ENCODE results near the gene ATP6V0A4.

ATP6V0A4 gene

GRCh38 chr7:138773817-138774216, 24.2 kb downstream of the ATP6V0A4 start:
- Histone ChIP-seq H3K9ac (ENCODE audit: low read length in 2 of 2) (no peak overlapping the region), H3K9me3 (ENCODE audit: control insufficient read depth in 2 of 2, low read length in 2 of 2) (no peaks in the 10 kb centered on the region), H3K27me3 (ENCODE audit: control insufficient read depth in 1 of 2, insufficient read depth in 2 of 2, low read length in 2 of 2) (peaks cover 0 to 3% of the 10 kb centered on the region in 2 donors), H3K27ac (ENCODE audit: low read length) (no peak overlapping the region), H3K4me1 (ENCODE audit: control insufficient read depth, insufficient read depth, low read length) (no peaks in the 10 kb centered on the region), H3K4me3 (ENCODE audit: low read length in 2 of 2) (no peak overlapping the region), H3K36me3 (ENCODE audit: control insufficient read depth in 2 of 2, insufficient read depth in 2 of 2, low read length in 2 of 2) (no peaks in the 10 kb centered on the region)

- Histone ChIP-seq H3K27ac (ENCODE audit: low read length) (no peak overlapping the region), H3K9ac (ENCODE audit: low read length in 2 of 2) (no peak overlapping the region), H3K27me3 (ENCODE audit: control insufficient read depth in 1 of 2, insufficient read depth in 2 of 2, low read length in 2 of 2) (peaks cover 0 to 3% of the 10 kb centered on the region in 2 donors), H3K9me3 (ENCODE audit: control insufficient read depth in 2 of 2, low read length in 2 of 2) (no peaks in the 10 kb centered on the region), H3K4me1 (ENCODE audit: control insufficient read depth, insufficient read depth, low read length) (no peaks in the 10 kb centered on the region), H3K4me3 (ENCODE audit: low read length in 2 of 2) (no peak overlapping the region), H3K36me3 (ENCODE audit: control insufficient read depth in 2 of 2, insufficient read depth in 2 of 2, low read length in 2 of 2) (no peaks in the 10 kb centered on the region)
Measured at GRCh38 chr7:138773176-138773575, 24.8 kb downstream of the ATP6V0A4 start.

- no peaks in the 10 kb centered on the region for H3K36me3 ChIP-seq (ENCODE audit: control insufficient read depth in 2 of 2, insufficient read depth in 2 of 2, low read length in 2 of 2)
- H3K9me3 ChIP-seq (ENCODE audit: control insufficient read depth in 2 of 2, low read length in 2 of 2): no peaks in the 10 kb centered on the region
- H3K4me1 ChIP-seq (ENCODE audit: control insufficient read depth, insufficient read depth, low read length): no peaks in the 10 kb centered on the region
- H3K27ac ChIP-seq (ENCODE audit: low read length): no peak overlapping the region
- no peak overlapping the region for H3K4me3 ChIP-seq (ENCODE audit: low read length in 2 of 2)
- peaks cover 0 to 3% of the 10 kb centered on the region in 2 donors for H3K27me3 ChIP-seq (ENCODE audit: control insufficient read depth in 1 of 2, insufficient read depth in 2 of 2, low read length in 2 of 2)
- no peak overlapping the region for H3K9ac ChIP-seq (ENCODE audit: low read length in 2 of 2)
Measured at GRCh38 chr7:138770904-138771303, 27.1 kb downstream of the ATP6V0A4 start.

- Histone ChIP-seq H3K9ac (ENCODE audit: low read length in 2 of 2) (no peak overlapping the region), H3K27ac (ENCODE audit: low read length) (no peak overlapping the region), H3K9me3 (ENCODE audit: control insufficient read depth in 2 of 2, low read length in 2 of 2) (no peaks in the 10 kb centered on the region), H3K36me3 (ENCODE audit: control insufficient read depth in 2 of 2, insufficient read depth in 2 of 2, low read length in 2 of 2) (no peaks in the 10 kb centered on the region), H3K4me1 (ENCODE audit: control insufficient read depth, insufficient read depth, low read length) (no peaks in the 10 kb centered on the region), H3K27me3 (ENCODE audit: control insufficient read depth in 1 of 2, insufficient read depth in 2 of 2, low read length in 2 of 2) (no peaks in the 10 kb centered on the region), H3K4me3 (ENCODE audit: low read length in 2 of 2) (no peak overlapping the region)
Measured at GRCh38 chr7:138768241-138768640, 29.8 kb downstream of the ATP6V0A4 start.

GRCh38 chr7:138756591-138757242, 41.3 kb downstream of the ATP6V0A4 start:
- no peaks in the 10 kb centered on the region for H3K27me3 ChIP-seq (ENCODE audit: control insufficient read depth in 1 of 2, insufficient read depth in 2 of 2, low read length in 2 of 2)
- H3K36me3 ChIP-seq (ENCODE audit: control insufficient read depth in 2 of 2, insufficient read depth in 2 of 2, low read length in 2 of 2): no peaks in the 10 kb centered on the region
- no peaks in the 10 kb centered on the region for H3K4me1 ChIP-seq (ENCODE audit: control insufficient read depth, insufficient read depth, low read length)
- H3K9ac ChIP-seq (ENCODE audit: low read length in 2 of 2): no peak overlapping the region
- no peak overlapping the region for H3K27ac ChIP-seq (ENCODE audit: low read length)
- H3K4me3 ChIP-seq (ENCODE audit: low read length in 2 of 2): no peak overlapping the region
- no peaks in the 10 kb centered on the region for H3K9me3 ChIP-seq (ENCODE audit: control insufficient read depth in 2 of 2, low read length in 2 of 2)

GRCh38 chr7:138755842-138756590, 42.0 kb downstream of the ATP6V0A4 start:
- Histone ChIP-seq H3K36me3 (ENCODE audit: control insufficient read depth in 2 of 2, insufficient read depth in 2 of 2, low read length in 2 of 2) (no peaks in the 10 kb centered on the region), H3K4me3 (ENCODE audit: low read length in 2 of 2) (no peak overlapping the region), H3K27ac (ENCODE audit: low read length) (no peak overlapping the region), H3K9me3 (ENCODE audit: control insufficient read depth in 2 of 2, low read length in 2 of 2) (no peaks in the 10 kb centered on the region), H3K9ac (ENCODE audit: low read length in 2 of 2) (no peak overlapping the region), H3K27me3 (ENCODE audit: control insufficient read depth in 1 of 2, insufficient read depth in 2 of 2, low read length in 2 of 2) (peaks cover 0 to 2% of the 10 kb centered on the region in 2 donors), H3K4me1 (ENCODE audit: control insufficient read depth, insufficient read depth, low read length) (no peaks in the 10 kb centered on the region)

- H3K4me3 ChIP-seq (ENCODE audit: low read length in 2 of 2): no peak overlapping the region
- no peaks in the 10 kb centered on the region for H3K36me3 ChIP-seq (ENCODE audit: control insufficient read depth in 2 of 2, insufficient read depth in 2 of 2, low read length in 2 of 2)
- no peak overlapping the region for H3K27ac ChIP-seq (ENCODE audit: low read length)
- H3K9me3 ChIP-seq (ENCODE audit: control insufficient read depth in 2 of 2, low read length in 2 of 2): no peaks in the 10 kb centered on the region
- H3K9ac ChIP-seq (ENCODE audit: low read length in 2 of 2): no peak overlapping the region
- no peaks in the 10 kb centered on the region for H3K4me1 ChIP-seq (ENCODE audit: control insufficient read depth, insufficient read depth, low read length)
- H3K27me3 ChIP-seq (ENCODE audit: control insufficient read depth in 1 of 2, insufficient read depth in 2 of 2, low read length in 2 of 2): peaks cover 0 to 7% of the 10 kb centered on the region in 2 donors
Measured at GRCh38 chr7:138755331-138755747, 42.7 kb downstream of the ATP6V0A4 start.

GRCh38 chr7:138753610-138754009, 44.4 kb downstream of the ATP6V0A4 start:
- Histone ChIP-seq H3K27ac (ENCODE audit: low read length) (no peak overlapping the region), H3K4me3 (ENCODE audit: low read length in 2 of 2) (no peak overlapping the region), H3K9me3 (ENCODE audit: control insufficient read depth in 2 of 2, low read length in 2 of 2) (no peaks in the 10 kb centered on the region), H3K4me1 (ENCODE audit: control insufficient read depth, insufficient read depth, low read length) (no peaks in the 10 kb centered on the region), H3K9ac (ENCODE audit: low read length in 2 of 2) (no peak overlapping the region), H3K27me3 (ENCODE audit: control insufficient read depth in 1 of 2, insufficient read depth in 2 of 2, low read length in 2 of 2) (peaks cover 0 to 7% of the 10 kb centered on the region in 2 donors), H3K36me3 (ENCODE audit: control insufficient read depth in 2 of 2, insufficient read depth in 2 of 2, low read length in 2 of 2) (no peaks in the 10 kb centered on the region)

- Histone ChIP-seq H3K27ac (ENCODE audit: low read length) (no peak overlapping the region), H3K4me3 (ENCODE audit: low read length in 2 of 2) (no peak overlapping the region), H3K9ac (ENCODE audit: low read length in 2 of 2) (no peak overlapping the region), H3K9me3 (ENCODE audit: control insufficient read depth in 2 of 2, low read length in 2 of 2) (no peaks in the 10 kb centered on the region), H3K27me3 (ENCODE audit: control insufficient read depth in 1 of 2, insufficient read depth in 2 of 2, low read length in 2 of 2) (peaks cover 0 to 7% of the 10 kb centered on the region in 2 donors), H3K4me1 (ENCODE audit: control insufficient read depth, insufficient read depth, low read length) (no peaks in the 10 kb centered on the region), H3K36me3 (ENCODE audit: control insufficient read depth in 2 of 2, insufficient read depth in 2 of 2, low read length in 2 of 2) (no peaks in the 10 kb centered on the region)
Measured at GRCh38 chr7:138753150-138753518, 44.9 kb downstream of the ATP6V0A4 start.

- no peak overlapping the region for H3K27ac ChIP-seq (ENCODE audit: low read length)
Measured at GRCh38 chr7:138752518-138753149, 45.4 kb downstream of the ATP6V0A4 start.

More at GRCh38 chr7:138752518-138753149, 45.4 kb downstream of the ATP6V0A4 start:
- Histone ChIP-seq H3K36me3 (ENCODE audit: control insufficient read depth in 2 of 2, insufficient read depth in 2 of 2, low read length in 2 of 2) (no peaks in the 10 kb centered on the region), H3K27me3 (ENCODE audit: control insufficient read depth in 1 of 2, insufficient read depth in 2 of 2, low read length in 2 of 2) (peaks cover 0 to 7% of the 10 kb centered on the region in 2 donors), H3K9ac (ENCODE audit: low read length in 2 of 2) (no peak overlapping the region), H3K4me1 (ENCODE audit: control insufficient read depth, insufficient read depth, low read length) (no peaks in the 10 kb centered on the region), H3K4me3 (ENCODE audit: low read length in 2 of 2) (no peak overlapping the region), H3K9me3 (ENCODE audit: control insufficient read depth in 2 of 2, low read length in 2 of 2) (no peaks in the 10 kb centered on the region)
